Spleen (tissue), 11 donors: Measurements from ENCODE around the gene EXOC3. TPM values are rescaled to one million over a fixed set of nuclear protein-coding genes. Genes with fewer than 3 reads are reported as not detected.
"Not testable (repeated sequence)": the region's sequence is repeated elsewhere in the genome, so short reads cannot be mapped to it uniquely, and the experiment has no call there.

ENCODE experiments used
- DNase-seq: peaks from one replicate; pipeline ENCODE4 v3.0.0-alpha.2; 2020
- H3K27ac ChIP-seq, 8 donors: fragments of 200-600 bp; sonication (generic) in 7 of 8; 1 replicate in 4 of 8; 2 replicates in 4 of 8; pipeline versions ENCODE4 v1.5.0 to v1.8.0; 2016 to 2021; ENCODE audit warnings: inconsistent platforms in 4 of 8, mild to moderate bottlenecking in 4 of 8, moderate library complexity in 1 of 8
- H3K27me3 ChIP-seq, 7 donors: fragments of 200-600 bp; sonication (generic) in 6 of 7; replicated peaks in 1 of 7; 1 replicate in 4 of 7; 2 replicates in 3 of 7; pipeline versions ENCODE4 v1.5.0 to v1.8.0; 2016 to 2021; ENCODE audit warnings: inconsistent platforms in 3 of 7, mild to moderate bottlenecking in 1 of 7
- H3K36me3 ChIP-seq, 6 donors: fragments of 200-600 bp; sonication (generic) in 5 of 6; 1 replicate in 4 of 6; 2 replicates in 2 of 6; pipeline versions ENCODE4 v1.5.0 to v1.8.0; 2016 to 2021; ENCODE audit warnings: inconsistent platforms in 2 of 6
- H3K4me1 ChIP-seq, 6 donors: fragments of 200-600 bp; sonication (generic) in 5 of 6; 1 replicate in 3 of 6; 2 replicates in 3 of 6; pipeline versions ENCODE4 v1.5.0 to v1.8.0; 2016 to 2021; ENCODE audit warnings: inconsistent platforms in 3 of 6
- H3K4me3 ChIP-seq, 8 donors: fragments of 200-600 bp; sonication (generic) in 7 of 8; 1 replicate in 4 of 8; 2 replicates in 4 of 8; pipeline versions ENCODE4 v1.5.0 to v1.8.0; 2016 to 2021; ENCODE audit warnings: inconsistent platforms in 4 of 8, mild to moderate bottlenecking in 4 of 8, moderate library complexity in 2 of 8
- H3K9me3 ChIP-seq, 8 donors: fragments of 200-600 bp; sonication (generic) in 7 of 8; 1 replicate in 4 of 8; 2 replicates in 4 of 8; pipeline versions ENCODE4 v1.5.0 to v1.8.0; 2016 to 2021; ENCODE audit warnings: inconsistent platforms in 4 of 8
- CTCF ChIP-seq, 11 experiments: fragments of 200-600 bp in 7 of 11; fragments of 450-650 bp in 4 of 11; sonication (generic) in 4 of 11; IDR thresholded peaks in 8 of 11; conservative IDR thresholded peaks in 3 of 11; 1 replicate in 7 of 11; 2 replicates in 4 of 11; pipeline versions ENCODE4 v1.4.0 to v1.8.0; 2016 to 2021; ENCODE audit warnings: antibody characterized with exemption in 11 of 11, inconsistent platforms in 4 of 11, mild to moderate bottlenecking in 1 of 11
- POLR2A ChIP-seq, 3 donors: fragments of 450-650 bp; IDR thresholded peaks; one replicate each; pipeline ENCODE4 v1.5.1; 2017; ENCODE audit warnings: antibody characterized with exemption in 3 of 3, mild to moderate bottlenecking in 1 of 3
- POLR2AphosphoS5 ChIP-seq, 3 donors: sonication (generic); formaldehyde crosslinking; IDR thresholded peaks; one replicate each; pipeline ENCODE4 v1.5.1; 2017; ENCODE audit warnings: antibody characterized with exemption in 3 of 3
- WGBS, 5 donors: extraction: QIAGEN DNeasy Blood & Tissue Kit in 3 of 5; methylation state at CpG; one replicate each; pipeline versions ENCODE4 v1.1.5 to v1.1.7; 2013 to 2018; 5-methylcytosine and 5-hydroxymethylcytosine counted together
- intact Hi-C: fragments of 100-400 bp; cut with DNase I; formaldehyde crosslinking; loops from one replicate; pipeline ENCODE4 v1.15.0; 2023; ENCODE audit warnings: low total_unique reads
- polyA plus RNA-seq, 3 donors: library from polyadenylated mRNA; stranded (reverse); fragments of 200-250 nt; gene quantifications; one replicate each; pipeline ENCODE4 v1.2.1, GENCODE V29; 2013
- total RNA-seq, 7 donors: library from RNA; depleted of rRNA in 3 of 7; stranded (reverse); fragments of >200 nt in 3 of 7; fragmentation: NEBNext Ultra II Directional in 4 of 7; extraction: Animal tissue kit (Norgen Biotek cat#: 25700) in 4 of 7; gene quantifications; one replicate each; pipeline versions ENCODE4 v1.1.0 to v1.2.1, GENCODE V29; 2016 to 2021
- donor health status: healthy with polysubstance abuse.
- donor health status: DM: no; HTN: no; CAD: no; lungs with moderate emphysema.
- donor health status: DM: no; HTN: no; CAD: no.
- donor health status: Bipolar disorder and iron deficiency.
- donor health status: healthy.
- donor health status: DM: no; HTN: no; CAD: no.
- donor health status: DM: yes; HTN: yes; CAD: no.

Gene EXOC3
- total and polyA plus RNA-seq, 10 donors = 22.7 to 87.0 (median 71.0) TPM

GRCh38 chr5:407801-408268, 35.1 kb upstream of the EXOC3 start:
- Histone ChIP-seq H3K36me3 (no peaks in the 10 kb centered on the region), H3K4me1 (peaks cover 0 to 8% (median 2%) of the 10 kb centered on the region in 6 donors), H3K27ac (no peak overlapping the region), H3K4me3 (no peak overlapping the region), H3K9me3 (no peaks in the 10 kb centered on the region), H3K27me3 (peaks cover 0 to 12% (median 0%) of the 10 kb centered on the region in 7 donors)
- 86 to 89% (median 87%) methylated on average over 8 of the region's 8 CpGs for WGBS, 5 donors
- intact Hi-C loops = no loop called here
- TF ChIP-seq POLR2AphosphoS5 (IDR thresholded peaks at IDR 0.05) (no peak), CTCF (IDR thresholded peaks at IDR 0.05 in 8 of 11, conservative IDR thresholded peaks at IDR 0.05 in 3 of 11) (no peak), POLR2A (IDR thresholded peaks at IDR 0.05) (no peak)
- DNase-seq = no peak

- peaks cover 0 to 17% (median 6%) of the 10 kb centered on the region in 6 donors for H3K4me1 ChIP-seq
- H3K27me3 ChIP-seq = peaks cover 0 to 9% (median 0%) of the 10 kb centered on the region in 7 donors
- H3K4me3 ChIP-seq = no peak overlapping the region
- no peak overlapping the region for H3K27ac ChIP-seq
- no peaks in the 10 kb centered on the region for H3K36me3 ChIP-seq
- no peak for TF ChIP-seq POLR2AphosphoS5 (IDR thresholded peaks at IDR 0.05)
- no peak for TF ChIP-seq CTCF (IDR thresholded peaks at IDR 0.05 in 8 of 11, conservative IDR thresholded peaks at IDR 0.05 in 3 of 11)
- no peak for TF ChIP-seq POLR2A (IDR thresholded peaks at IDR 0.05)
- DNase-seq = no peak
- WGBS, 5 donors = 64 to 84% (median 76%) methylated on average over 2 of the region's 2 CpGs
- H3K9me3 ChIP-seq = no peaks in the 10 kb centered on the region
- intact Hi-C loops = no loop called here
Measured at GRCh38 chr5:410911-411517, 32.0 kb upstream of the EXOC3 start.

GRCh38 chr5:411728-412127, 31.2 kb upstream of the EXOC3 start:
- Histone ChIP-seq H3K9me3 (no peaks in the 10 kb centered on the region), H3K4me3 (no peak overlapping the region), H3K4me1 (peaks cover 0 to 24% (median 6%) of the 10 kb centered on the region in 6 donors), H3K27ac (no peak overlapping the region), H3K36me3 (no peaks in the 10 kb centered on the region), H3K27me3 (peaks cover 0 to 6% (median 0%) of the 10 kb centered on the region in 7 donors)
- 83 to 91% (median 86%) methylated on average over 13 of the region's 13 CpGs for WGBS, 5 donors
- no peak for TF ChIP-seq POLR2A (IDR thresholded peaks at IDR 0.05)
- no peak for TF ChIP-seq POLR2AphosphoS5 (IDR thresholded peaks at IDR 0.05)
- no peak for TF ChIP-seq CTCF (IDR thresholded peaks at IDR 0.05 in 8 of 11, conservative IDR thresholded peaks at IDR 0.05 in 3 of 11)
- intact Hi-C loops = no loop called here
- no peak for DNase-seq

- intact Hi-C loops, H3K9me3 ChIP-seq, H3K27me3 ChIP-seq, H3K36me3 ChIP-seq, H3K4me3 ChIP-seq: not testable (repeated sequence)
- WGBS, 5 donors = 57 to 84% (median 82%) methylated on average over 9 to 42 of the region's 42 CpGs
- H3K27ac ChIP-seq = peak overlapping the region; percentile 1 to 88 (median 60)
- H3K4me1 ChIP-seq = peaks cover 0 to 18% (median 6%) of the 10 kb centered on the region in 6 donors
- DNase-seq = peak; percentile 85
Measured at GRCh38 chr5:414991-415927, 27.7 kb upstream of the EXOC3 start.
